Activated CD4-positive, alpha-beta T cell treated with anti-CD3 and anti-CD28 coated beads for 48 hours (primary cell): ENCODE measurements around the gene ADCK1.
"Not testable (repeated sequence)": the region's sequence is repeated elsewhere in the genome, so short reads cannot be mapped to it uniquely, and the experiment has no call there.

Experiments used
- DNase-seq: peaks from one replicate; pipeline ENCODE4 v3.0.0-alpha.2; 2020

ADCK1 gene

DNA sequence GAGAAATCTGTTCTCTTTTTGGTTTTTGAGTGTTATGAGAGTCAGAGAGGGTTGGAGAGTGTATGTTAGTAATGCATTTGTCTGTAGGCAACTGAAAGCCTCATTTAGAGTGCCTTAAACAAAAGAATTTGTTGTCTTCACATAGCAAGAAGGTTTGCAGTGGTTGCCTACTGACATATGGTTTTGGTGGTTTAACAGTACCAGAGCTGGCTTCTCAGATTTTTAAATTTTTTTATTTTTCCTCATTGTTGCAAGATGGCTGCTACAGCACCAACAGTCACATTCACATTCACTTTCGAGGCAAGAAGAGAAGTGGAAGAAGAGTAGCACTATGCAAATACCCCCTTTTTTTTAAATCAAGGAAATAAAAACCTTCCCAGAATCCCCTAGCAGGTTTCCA lies 106.5 kb downstream of the ADCK1 start:
- no peak for DNase-seq

DNA sequence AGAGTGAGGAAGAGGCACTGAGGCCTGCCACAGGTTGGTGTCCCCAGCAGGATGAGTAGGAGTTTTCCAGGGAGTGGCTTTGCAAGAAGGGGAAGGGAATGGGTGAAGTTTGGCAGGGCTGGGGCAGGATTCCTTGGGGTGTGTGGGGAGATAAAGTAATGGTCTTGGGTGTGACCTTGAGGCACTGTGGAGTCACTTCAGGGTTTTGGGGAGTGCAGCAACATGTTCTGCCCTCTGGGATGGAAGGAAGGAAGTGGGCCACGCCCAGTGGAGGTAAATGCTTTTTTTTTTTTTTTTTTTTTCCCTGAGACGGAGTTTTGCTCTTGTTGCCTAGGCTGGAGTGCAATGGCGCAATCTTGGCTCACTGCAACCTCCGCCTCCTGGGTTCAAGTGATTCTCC lies 108.9 kb downstream of the ADCK1 start:
- no peak for DNase-seq

DNA sequence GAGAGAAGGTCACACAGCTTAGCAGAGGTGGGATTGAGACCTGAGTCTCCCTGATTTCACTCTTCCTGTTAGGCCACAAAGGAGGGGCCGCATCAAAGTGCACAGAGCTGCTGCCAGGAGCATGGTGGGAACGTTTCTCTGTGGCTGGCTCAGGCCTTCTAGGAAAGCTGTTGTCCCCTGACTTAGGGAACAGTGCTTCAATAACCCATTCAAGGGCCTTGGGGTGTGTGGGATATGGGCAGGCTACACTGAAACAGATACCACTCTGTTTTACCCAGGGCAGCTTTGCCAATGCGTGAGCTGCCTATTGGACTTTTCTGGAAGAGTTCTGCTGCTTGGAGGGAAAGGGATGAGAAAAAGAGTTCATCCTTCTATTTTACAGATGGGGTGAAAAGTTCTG lies 110.0 kb downstream of the ADCK1 start:
- no peak for DNase-seq

DNA sequence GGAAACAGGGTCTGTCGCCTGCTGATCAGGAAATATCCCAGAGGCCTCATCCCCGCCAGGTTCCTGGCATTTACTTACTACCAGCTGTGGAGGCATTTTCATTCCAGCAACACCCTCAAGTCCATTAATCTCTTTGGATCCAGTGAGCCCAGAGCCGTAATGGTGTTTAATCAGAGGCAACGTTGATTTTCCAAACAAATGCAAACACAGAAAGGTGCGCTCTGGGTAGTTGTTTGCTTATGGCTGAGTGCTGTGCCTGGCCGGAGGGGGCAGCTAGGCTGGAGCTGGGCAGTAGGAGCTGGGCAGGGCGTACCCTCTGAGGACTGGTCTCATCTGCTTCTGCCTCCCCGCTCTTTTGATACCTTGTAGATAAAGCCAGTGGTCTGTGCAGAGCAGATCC lies 110.6 kb downstream of the ADCK1 start:
- DNase-seq, result no peak

DNA sequence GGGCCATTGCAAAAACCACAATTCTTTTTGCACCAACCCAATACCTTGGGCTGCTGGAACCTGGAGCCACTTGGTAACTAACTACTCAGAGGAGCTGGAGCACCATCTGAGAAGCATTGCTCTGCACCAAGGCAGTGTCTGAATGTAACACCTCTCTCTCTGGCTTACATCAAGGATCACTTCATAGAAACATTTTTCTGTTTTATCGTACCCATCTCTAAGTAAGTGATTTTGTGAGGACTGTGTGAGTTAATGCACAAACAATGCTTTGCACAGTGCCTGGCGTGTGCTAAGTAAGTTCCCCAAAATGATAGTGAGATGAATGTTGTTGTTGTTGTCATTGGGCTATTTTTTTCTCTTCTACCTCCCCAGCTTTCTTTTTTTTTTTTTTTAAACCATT lies 111.4 kb downstream of the ADCK1 start:
- no peak for DNase-seq

DNA sequence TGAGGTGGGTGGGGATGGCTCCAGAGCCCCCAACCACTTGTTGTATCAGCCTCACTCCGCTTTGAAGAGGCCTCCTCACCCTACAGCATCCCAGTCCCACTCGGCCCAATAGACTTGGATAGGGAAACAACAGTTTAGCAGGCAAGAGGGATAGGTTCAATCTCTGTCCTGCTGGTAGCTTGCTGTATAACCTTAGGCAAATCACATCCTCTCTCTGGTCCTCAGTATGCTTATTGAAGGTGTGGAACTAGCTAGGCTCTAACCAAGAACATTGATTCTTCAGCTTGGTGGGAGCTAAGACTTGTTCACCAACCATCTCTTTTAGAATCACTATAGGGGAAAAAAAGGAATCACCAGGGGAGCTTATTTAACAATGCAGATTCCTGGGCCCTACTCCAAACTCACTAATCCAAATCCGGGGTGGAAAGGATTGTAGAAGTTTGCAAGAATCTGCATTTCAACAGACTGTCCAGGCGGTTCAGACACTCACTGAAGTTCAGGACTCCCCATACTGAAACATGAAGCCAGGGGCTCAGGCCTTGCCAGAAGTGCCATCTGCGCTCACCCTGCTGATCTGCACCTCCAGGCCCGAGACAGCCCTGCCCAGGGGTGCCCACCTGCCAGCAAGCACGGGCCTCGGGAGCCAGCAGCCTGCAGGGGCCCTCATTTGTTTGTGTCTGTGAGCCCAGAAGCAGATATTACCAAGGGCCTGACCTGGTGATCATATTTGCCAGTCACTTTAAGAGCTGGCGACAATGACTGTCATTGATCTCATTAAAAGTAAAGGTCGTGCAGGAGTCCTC lies 113.0 kb downstream of the ADCK1 start:
- no peak for DNase-seq

DNA sequence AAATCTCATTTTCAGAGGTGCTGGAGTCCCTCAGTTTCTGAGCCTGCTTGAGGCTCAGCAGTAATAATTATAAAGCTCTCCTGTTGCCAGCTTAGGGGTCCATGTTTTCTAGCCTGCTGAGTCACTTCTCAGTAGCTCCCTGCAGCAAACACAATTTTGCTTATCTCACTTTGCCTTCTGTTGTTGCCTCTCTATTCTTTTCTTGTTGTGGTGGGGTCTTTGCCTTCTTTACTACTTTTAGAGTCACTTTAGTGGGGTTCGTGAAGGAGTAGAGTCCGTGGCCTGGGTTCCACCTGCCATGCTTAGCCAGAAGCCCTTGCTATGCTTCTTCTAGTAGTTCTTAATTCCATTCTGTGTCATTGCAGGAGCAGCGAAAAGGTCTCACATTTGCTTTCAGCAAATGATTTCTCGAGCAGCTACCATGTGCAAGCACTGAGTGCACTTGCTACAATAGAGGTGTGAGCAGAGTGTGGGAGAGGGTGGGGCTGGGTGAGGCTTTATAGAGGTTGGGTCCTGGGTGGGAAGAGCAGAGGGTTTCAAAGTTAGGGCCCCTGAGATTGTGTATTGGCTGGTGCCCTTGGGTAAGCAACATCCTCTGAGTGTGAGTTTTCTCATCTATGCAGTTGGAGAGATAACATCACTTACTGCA lies 114.3 kb downstream of the ADCK1 start:
- no peak for DNase-seq

DNA sequence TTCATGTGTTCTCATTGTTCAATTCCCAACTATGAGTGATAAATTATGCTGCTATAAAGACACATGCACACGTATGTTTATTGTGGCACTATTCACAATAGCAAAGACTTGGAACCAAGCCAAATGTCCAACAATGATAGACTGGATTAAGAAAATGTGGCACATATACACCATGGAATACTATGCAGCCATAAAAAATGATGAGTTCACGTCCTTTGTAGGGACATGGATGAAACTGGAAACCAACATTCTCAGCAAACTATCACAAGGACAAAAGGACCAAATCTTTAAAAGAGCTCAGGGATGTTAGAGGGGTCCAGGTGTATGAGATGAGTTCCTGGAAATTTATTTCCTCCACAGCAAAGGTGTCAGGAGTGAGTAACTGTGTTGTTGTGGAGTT lies 115.5 kb downstream of the ADCK1 start:
- DNase-seq, result not testable (repeated sequence)

DNA sequence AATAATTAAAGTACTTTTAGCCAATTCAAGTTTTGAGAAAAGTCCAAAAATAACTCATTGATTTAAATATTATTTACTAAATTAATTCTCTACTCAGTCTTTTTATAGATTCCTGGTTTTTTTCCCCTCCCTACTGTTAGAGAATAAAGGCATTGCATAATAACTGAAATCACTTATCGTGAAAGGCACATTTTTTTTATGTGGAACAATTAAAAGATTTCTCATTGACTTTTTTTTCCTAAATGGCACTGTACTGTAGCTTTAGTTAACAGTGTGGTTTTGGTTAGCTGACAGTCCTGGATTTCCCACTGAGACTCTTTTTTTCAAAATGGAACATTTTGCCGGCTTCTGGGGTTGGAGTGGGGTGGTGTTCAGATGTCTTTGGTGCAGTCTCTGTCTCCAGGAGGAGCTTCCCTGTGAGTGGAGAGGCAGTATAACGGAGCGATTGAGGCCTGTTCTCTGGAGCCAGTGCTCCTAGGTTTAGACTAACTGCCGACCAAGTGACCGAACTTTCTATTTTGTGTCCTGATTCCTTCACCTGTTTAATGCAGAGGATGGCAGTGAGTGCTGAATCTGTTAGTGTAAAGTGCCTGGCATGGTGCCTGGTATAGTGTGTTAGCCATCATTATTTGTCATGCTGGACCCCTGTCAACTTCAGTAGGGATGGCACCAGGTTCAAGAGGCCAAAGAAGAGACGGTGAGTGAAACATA lies 117.7 kb downstream of the ADCK1 start:
- no peak for DNase-seq

DNA sequence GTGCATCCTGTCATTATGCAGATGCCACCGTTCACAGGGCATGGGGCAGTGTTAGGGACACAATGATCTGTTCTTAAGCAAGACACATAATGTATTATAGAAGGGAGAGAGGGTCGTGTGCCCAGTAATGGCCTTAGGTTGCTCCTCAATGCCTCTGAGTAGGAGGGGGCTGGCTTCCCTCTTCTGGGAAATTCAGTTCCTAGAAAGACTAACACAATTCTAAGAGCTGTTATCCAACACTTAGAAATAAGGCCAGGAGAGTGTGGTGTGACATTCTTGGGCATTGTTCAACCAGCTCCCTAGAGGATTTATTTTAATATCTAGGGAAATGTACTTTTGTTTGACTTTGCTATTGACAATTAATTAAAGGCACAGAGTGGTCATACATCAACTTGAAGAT lies 118.5 kb downstream of the ADCK1 start:
- DNase-seq, result no peak

DNA sequence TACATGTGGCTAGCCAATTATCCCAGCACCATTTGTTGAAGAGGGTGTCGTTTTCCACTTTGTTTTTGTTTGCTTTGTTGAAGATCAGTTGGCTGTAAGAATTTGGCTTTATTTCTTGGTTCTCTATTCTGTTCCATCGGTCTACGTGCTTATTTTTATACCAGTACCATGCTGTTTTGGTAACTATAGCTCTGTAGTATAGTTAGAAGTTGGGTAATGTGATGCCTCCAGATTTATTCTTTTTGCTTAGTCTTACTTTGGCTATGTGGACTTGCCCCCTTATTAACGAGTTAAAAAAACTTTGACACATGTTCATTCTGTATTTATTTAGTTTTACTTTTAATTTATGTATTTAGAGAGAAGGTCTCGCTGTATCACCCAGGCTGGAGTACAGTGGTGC lies 120.4 kb downstream of the ADCK1 start:
- DNase-seq, result no peak

DNA sequence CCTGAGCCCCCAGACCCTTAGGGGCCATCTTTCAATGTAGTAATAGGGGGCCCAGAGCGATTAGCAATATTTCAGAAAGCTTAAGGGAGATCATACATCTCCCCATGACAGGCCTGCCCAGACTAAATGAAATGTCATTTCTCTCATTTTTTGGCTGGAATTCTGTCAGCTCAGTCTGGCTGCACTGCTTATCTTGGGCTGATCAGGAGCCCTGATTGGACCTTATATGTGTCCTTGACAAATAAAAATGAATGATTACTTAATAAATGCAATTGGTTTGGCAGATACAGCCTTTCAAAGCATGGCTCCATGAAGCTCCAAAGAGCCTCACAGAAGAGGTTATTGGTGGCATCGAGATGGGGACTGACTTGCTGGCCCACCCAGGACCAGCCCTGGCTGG lies 121.9 kb downstream of the ADCK1 start:
- DNase-seq, result no peak

DNA sequence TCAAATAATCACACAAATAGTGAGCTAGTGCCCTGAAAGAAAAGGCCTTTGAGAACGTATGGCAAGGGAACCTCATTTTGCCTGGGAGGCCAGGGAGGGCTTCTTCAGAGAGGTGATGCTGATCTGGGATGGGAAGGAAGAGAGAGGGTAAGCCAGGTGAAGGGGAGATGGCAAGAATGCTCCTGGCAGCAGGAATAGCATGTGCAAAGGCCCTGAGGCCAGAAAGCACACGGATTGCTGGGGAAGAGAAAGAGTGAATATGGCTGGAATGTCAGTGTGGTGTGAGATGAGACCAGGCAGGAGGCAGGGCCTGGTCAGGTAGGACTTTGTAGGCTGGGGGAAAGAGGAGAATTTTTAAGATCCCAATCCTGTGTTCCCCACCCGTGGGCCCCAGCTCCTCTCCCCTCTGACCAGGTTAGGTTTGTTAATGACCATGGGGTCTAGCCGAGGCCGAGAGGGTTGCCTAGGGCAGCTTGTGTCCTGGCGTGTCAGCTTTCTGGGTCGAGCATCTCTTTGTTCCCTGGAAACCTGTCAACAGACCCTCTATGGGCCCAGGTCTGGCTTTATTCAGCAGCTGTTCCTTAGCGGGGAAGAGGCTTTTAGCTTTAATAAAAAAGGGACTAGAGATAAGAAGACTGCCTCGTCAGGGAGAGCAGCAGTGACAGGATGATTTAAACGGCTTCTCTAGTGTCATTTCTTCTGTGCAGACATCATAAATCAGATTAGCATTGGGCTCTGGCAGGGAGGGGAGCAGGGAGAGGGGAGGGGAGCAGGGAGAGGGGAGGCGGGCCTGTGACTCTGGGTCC lies 123.4 kb downstream of the ADCK1 start:
- no peak for DNase-seq

DNA sequence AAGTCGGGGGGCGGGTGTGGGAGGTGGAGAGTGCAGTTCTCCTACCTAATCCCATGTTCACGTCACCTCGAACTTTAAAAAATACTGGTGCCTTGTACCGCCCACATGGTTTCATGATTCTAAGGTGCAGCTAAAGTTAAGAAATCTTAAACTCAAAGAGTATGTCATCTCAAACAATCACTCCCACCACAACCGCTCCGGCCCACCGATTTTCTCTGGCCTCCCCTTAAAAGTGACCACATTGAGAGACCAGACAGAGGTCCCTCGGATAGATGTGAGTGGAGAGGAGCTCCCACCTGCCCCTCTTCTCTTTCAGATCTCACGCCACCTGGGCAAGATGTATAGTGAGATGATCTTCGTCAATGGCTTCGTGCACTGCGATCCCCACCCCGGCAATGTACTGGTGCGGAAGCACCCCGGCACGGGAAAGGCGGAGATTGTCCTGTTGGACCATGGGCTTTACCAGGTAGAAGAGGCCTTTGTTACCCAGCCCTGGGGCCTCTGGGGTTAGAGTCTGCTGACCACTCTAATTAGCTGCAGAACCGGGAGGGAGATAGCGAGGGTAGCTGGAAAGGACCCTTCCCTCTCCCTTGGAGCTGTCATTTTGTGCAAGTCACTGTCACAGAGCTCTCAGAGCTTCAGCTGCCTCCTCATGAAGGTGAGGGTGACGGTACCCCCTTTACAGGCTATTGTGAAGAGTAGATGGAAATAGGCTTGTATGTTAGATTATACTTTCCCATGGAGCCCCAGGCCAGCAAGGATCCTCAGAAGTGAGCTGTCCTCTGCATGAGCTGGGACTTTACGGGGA lies 124.4 kb downstream of the ADCK1 start:
- no peak for DNase-seq

DNA sequence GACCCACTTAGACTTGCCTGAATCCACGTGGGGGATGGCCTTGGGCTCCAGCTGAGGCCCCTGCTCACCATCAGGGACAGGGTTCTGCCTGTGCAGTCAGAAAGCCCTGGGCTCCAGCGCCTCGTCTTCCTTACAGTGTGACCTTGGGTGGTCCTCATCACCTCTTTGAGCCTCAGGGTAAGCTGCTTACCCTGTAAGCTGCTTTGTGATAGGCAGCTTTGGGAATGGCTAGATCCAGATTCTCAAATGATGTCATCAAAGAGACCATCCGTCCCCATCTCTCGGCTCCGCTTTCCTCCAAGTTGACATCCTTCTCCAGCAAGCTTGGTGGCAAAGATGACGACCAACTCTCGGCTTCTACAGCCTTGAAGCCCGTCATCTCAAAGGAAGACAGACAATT lies 127.0 kb downstream of the ADCK1 start:
- no peak for DNase-seq

DNA sequence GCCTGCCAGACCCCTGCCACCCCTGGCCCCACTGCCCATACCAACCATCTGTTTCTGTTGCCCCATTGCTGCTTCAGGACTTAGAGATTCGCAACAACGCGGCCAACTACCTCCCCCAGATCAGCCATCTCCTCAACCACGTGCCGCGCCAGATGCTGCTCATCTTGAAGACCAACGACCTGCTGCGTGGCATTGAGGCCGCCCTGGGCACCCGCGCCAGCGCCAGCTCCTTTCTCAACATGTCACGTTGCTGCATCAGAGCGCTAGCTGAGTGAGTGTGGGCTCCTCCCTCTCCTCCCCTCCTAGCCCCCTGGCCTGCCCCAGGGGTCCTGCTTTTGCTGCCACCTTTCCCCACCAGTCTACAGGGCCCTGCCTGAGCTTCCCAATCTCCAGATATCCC lies 131.5 kb downstream of the ADCK1 start:
- no peak for DNase-seq

DNA sequence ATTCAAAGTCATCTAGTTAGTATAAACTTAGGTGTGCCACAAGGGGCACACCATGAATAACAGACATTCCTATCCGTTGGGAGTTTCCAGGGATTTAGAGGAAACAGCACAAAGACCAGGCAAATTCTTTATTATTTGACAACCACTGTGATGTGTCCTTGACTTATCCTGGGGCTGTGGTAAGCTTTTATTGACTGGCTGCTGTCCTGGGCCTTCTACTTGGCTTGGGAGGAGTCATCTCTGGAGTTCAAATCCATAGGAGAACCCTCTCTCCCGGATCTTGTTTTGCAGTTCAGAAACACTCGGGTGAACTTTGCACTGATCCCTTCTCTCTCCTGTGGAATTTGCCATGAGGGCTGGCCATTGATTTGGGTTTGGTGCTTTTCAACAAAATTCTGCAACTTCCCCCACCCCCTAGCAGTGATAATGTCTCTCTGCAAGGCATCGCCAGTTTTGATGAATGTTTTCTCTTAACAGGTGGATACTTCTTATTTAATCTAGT lies 136.3 kb downstream of the ADCK1 start:
- DNase-seq, result no peak

DNA sequence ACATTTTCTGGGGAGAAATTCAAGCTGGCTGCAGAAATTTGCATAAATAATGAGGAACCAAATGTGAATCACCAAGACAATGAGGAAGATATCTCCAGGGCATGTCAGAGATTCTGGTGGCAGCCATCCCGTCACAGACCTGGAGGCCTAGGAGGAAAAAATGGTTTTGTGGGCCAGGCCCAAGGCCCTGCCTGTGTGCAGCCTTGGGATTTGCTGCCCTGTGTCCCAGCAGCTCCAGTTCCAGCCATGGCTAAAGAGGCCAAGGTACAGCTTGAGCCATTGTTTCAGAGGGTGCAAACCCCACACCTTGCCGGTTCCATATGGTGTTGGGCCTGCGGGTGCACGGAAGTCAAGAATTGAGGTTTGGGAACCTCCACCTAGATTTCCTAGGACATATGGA lies 147.5 kb downstream of the ADCK1 start:
- DNase-seq, result no peak

DNA sequence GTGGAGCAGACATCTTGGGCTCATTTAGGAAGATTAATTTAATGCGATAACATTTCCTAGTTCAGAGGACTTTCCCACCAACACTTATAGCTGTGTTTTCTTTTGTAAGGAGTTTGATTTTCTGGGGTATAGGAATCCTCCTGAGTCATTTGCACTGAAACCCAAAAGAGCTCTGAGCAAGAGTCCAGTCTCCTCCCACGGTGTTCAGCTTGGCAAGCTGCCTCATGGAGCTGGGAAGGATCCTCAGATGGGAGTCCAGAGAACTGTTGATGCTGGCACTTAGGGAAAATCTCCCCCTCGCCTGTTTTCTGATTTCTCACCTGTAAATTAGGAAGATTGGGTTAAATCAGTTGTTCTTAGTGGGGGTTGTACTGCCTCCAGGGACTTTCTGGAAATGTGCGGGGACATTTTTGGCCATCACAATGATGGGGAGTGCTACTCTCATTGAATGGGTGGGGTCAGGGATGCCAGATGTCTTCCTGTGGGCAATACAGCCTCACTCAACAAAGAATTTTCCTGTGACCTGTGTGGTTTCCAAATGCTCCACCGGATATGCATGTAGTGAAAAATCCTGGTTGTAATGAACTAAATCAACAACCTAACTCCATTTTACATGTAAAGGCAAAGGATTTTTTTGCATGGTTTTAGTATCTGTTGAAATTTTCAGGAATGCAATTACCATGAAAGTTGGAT lies 150.6 kb downstream of the ADCK1 start:
- DNase-seq, result no peak

DNA sequence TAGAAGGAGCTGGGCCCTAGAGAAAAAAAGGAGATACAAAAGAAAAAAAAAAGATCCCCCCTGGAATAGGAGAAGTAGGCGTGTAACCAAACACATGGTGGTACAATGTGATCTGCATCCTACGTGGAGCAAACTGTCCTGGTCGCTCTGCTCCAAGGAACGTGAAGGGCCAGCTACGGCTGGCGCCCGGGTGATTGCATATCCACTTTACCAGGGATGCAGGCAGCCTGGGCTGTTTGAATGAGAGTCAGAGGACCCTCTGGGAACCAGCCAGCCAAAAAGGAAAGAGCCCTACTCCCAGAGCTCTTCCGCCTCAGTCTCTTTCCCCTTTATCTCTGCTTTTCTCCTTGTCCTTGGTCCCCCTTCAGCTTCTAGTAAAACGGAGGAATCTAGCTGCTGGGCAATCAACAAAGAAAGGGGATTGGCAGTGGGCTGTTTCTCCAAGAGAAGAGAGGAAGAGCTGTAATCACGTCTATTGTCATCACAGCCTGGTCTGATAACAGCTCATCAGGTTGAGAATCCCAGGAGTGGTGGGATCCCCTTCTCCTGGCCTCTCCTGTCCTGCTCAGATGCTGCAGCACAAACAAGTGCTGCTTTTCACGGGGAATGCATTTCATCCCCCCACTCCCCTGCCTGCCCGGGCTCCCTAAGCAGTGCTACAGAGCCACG lies 156.0 kb downstream of the ADCK1 start:
- no peak for DNase-seq

DNA sequence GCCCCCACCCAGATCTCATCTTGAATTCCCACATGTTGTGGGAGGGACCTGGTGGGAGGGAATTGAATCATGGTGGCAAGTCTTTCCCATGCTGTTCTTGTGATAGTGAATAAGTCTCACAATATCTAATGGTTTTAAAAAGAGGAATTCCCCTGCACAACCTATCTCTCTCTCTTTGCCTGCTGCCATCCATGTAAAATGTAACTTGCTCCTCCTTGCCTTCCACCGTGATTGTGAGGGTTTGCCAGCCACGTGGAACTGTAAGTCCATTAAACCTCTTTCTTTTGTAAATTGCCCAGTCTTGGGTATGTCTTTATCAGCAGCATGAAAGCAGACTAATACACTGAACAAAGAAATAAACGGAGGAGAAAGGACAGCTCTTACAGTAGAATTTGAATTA lies 159.8 kb downstream of the ADCK1 start:
- not testable (repeated sequence) for DNase-seq
